Neural cell (in vitro differentiated cells): Measurements from ENCODE around the gene TAS2R41.

Experiments
- MXI1 ChIP-seq: fragments of 450-650 bp; conservative IDR thresholded peaks from 2 replicates; pipeline ENCODE4 v1.6.1; 2014; ENCODE audit warnings: antibody characterized with exemption, mild to moderate bottlenecking; ENCODE audit not compliant: poor library complexity, severe bottlenecking
- POLR2AphosphoS5 ChIP-seq: IDR thresholded peaks from 2 replicates; pipeline ENCODE4 v1.6.1; 2012
- RAD21 ChIP-seq: fragments of 450-650 bp; conservative IDR thresholded peaks from 2 replicates; pipeline ENCODE4 v1.6.1; 2014; ENCODE audit warnings: antibody characterized with exemption, mild to moderate bottlenecking, moderate library complexity
- TF ChIP-seq, protein P1 (sequence below): fragments of 450-650 bp; IDR thresholded peaks from 2 replicates; pipeline ENCODE4 v1.5.1; 2014; ENCODE audit warnings: antibody characterized with exemption, mild to moderate bottlenecking, moderate library complexity; ENCODE audit not compliant: poor library complexity, severe bottlenecking

DNA sequence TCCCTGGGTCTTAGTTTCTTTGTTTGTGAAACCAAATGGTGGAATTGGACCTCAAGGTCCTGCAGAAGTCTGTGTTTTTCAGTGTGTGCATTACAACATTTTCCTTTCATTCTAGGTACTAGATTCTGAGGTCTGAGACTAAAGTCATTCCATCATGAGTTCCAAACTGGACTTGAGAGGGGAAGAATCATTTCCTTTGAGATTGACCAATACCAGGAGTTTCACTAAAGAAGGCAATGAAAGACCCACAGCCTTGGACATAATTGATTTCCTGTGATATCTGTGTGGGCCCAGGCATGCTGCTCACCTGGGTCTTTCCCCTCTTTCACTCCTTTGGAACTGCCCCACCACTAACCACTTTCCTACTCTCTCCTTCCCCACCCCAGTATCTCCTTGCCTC, 18.2 kb downstream of the TAS2R41 start:
- TF ChIP-seq POLR2AphosphoS5 (no peak), RAD21 (no peak), MXI1 (no peak)
- TF ChIP-seq, protein P1, sequence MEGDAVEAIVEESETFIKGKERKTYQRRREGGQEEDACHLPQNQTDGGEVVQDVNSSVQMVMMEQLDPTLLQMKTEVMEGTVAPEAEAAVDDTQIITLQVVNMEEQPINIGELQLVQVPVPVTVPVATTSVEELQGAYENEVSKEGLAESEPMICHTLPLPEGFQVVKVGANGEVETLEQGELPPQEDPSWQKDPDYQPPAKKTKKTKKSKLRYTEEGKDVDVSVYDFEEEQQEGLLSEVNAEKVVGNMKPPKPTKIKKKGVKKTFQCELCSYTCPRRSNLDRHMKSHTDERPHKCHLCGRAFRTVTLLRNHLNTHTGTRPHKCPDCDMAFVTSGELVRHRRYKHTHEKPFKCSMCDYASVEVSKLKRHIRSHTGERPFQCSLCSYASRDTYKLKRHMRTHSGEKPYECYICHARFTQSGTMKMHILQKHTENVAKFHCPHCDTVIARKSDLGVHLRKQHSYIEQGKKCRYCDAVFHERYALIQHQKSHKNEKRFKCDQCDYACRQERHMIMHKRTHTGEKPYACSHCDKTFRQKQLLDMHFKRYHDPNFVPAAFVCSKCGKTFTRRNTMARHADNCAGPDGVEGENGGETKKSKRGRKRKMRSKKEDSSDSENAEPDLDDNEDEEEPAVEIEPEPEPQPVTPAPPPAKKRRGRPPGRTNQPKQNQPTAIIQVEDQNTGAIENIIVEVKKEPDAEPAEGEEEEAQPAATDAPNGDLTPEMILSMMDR, result no peak
